NCI-H2107 (cell line): ENCODE data around the gene SLC7A4.
"Not testable (repeated sequence)": the region's sequence is repeated elsewhere in the genome, so short reads cannot be mapped to it uniquely, and the experiment has no call there.

Experiments used
- DNase-seq: peaks from one replicate; lab custom pipeline; 2025; lab: John Stamatoyannopoulos, UW

The SLC7A4 gene

GRCh38 chr22:21032037-21032867 is at the start of gene SLC7A4:
TSS of gene SLC7A4 (minus strand) at chr22:21032561. CDS start at chr22:21031812, 749 bp downstream.
- DNase-seq = no peak

- no peak for DNase-seq
Observed at GRCh38 chr22:21080435-21081137, 48.2 kb upstream of the SLC7A4 start.

GRCh38 chr22:21079493-21079892 is 47.1 kb upstream of the SLC7A4 start:
- DNase-seq = no peak

GRCh38 chr22:21078916-21079315 is 46.6 kb upstream of the SLC7A4 start:
- no peak for DNase-seq

GRCh38 chr22:21077884-21078508 is 45.6 kb upstream of the SLC7A4 start:
- DNase-seq = no peak

GRCh38 chr22:21076912-21077625 is 44.7 kb upstream of the SLC7A4 start:
- DNase-seq = no peak

- DNase-seq = no peak
Observed at GRCh38 chr22:21075516-21076138, 43.3 kb upstream of the SLC7A4 start.

GRCh38 chr22:21074102-21074715 is 41.8 kb upstream of the SLC7A4 start:
- DNase-seq = no peak

- no peak for DNase-seq
Observed at GRCh38 chr22:21073482-21073881, 41.1 kb upstream of the SLC7A4 start.

GRCh38 chr22:21073023-21073422 is 40.7 kb upstream of the SLC7A4 start:
- no peak for DNase-seq

GRCh38 chr22:21071796-21072195 is 39.4 kb upstream of the SLC7A4 start:
- not testable (repeated sequence) for DNase-seq

GRCh38 chr22:21070690-21071615 is 38.6 kb upstream of the SLC7A4 start:
- DNase-seq = no peak

- DNase-seq = no peak
Observed at GRCh38 chr22:21069375-21069774, 37.0 kb upstream of the SLC7A4 start.

- no peak for DNase-seq
Observed at GRCh38 chr22:21068681-21069276, 36.4 kb upstream of the SLC7A4 start.

GRCh38 chr22:21067901-21068680 is 35.7 kb upstream of the SLC7A4 start:
- no peak for DNase-seq

- no peak for DNase-seq
Observed at GRCh38 chr22:21067075-21067900, 34.9 kb upstream of the SLC7A4 start.

GRCh38 chr22:21064917-21065864 is 32.8 kb upstream of the SLC7A4 start:
- DNase-seq = no peak
